Thymus (tissue), 11 donors: Measurements from ENCODE around the gene DNASE2B. TPM values are rescaled to one million over a fixed set of nuclear protein-coding genes. Genes with fewer than 3 reads are reported as not detected.

ENCODE experiments used
- DNase-seq, 9 donors: peaks; one replicate each; pipeline ENCODE4 v3.0.0-alpha.2; 2013; ENCODE audit warnings: low spot score in 9 of 9, low read depth in 6 of 9, missing footprints in 1 of 9
- H3K27ac ChIP-seq, 2 donors: one replicate each; pipeline ENCODE4 v1.5.1; 2013; ENCODE audit warnings: control low read depth in 1 of 2, low read depth in 1 of 2, low read length in 1 of 2, mild to moderate bottlenecking in 1 of 2, moderate library complexity in 1 of 2
- H3K27me3 ChIP-seq, 2 donors: one replicate each; pipeline ENCODE4 v1.5.1; 2013; ENCODE audit warnings: low read length in 1 of 2; ENCODE audit not compliant: control insufficient read depth in 2 of 2, insufficient read depth in 1 of 2
- H3K36me3 ChIP-seq, 2 donors: one replicate each; pipeline ENCODE4 v1.5.1; 2013; ENCODE audit warnings: low read length in 1 of 2, mild to moderate bottlenecking in 1 of 2, moderate library complexity in 1 of 2; ENCODE audit not compliant: control insufficient read depth in 2 of 2, insufficient read depth in 2 of 2
- H3K4me1 ChIP-seq, 2 donors: one replicate each; pipeline ENCODE4 v1.5.1; 2013; ENCODE audit warnings: low read length in 2 of 2; ENCODE audit not compliant: control insufficient read depth in 2 of 2, insufficient read depth in 2 of 2
- H3K4me3 ChIP-seq, 2 donors: one replicate each; pipeline ENCODE4 v1.5.1; 2013; ENCODE audit warnings: low read length in 2 of 2, control low read depth in 1 of 2, mild to moderate bottlenecking in 1 of 2
- H3K9me3 ChIP-seq, 2 donors: one replicate each; pipeline ENCODE4 v1.5.1; 2013; ENCODE audit warnings: low read length in 1 of 2, mild to moderate bottlenecking in 1 of 2; ENCODE audit not compliant: control insufficient read depth in 2 of 2, insufficient read depth in 1 of 2
- WGBS: extraction: QIAGEN DNeasy Blood & Tissue Kit; methylation state at CpG from one replicate; pipeline ENCODE4 v1.1.7; 2013; 5-methylcytosine and 5-hydroxymethylcytosine counted together
- polyA plus RNA-seq: library from polyadenylated mRNA; stranded (reverse); fragments of 200-250 nt; gene quantifications from one replicate; pipeline ENCODE4 v1.2.3, GENCODE V29; 2013
- total RNA-seq: library from RNA; stranded (reverse); fragments of 120-200 nt; gene quantifications from one replicate; pipeline ENCODE4 v1.2.4, GENCODE V29; 2013
- donor health status: healthy.

The DNASE2B gene
- total and polyA plus RNA-seq, 2 donors, result 0.21 TPM; not detected in 1

- H3K27me3 ChIP-seq, result no peaks in the 10 kb centered on the region
- H3K27ac ChIP-seq, result no peak overlapping the region
- no peaks in the 10 kb centered on the region for H3K36me3 ChIP-seq
- no peak overlapping the region for H3K4me3 ChIP-seq
- WGBS, result 96% methylated on average over 3 of the region's 3 CpGs
- H3K9me3 ChIP-seq, result no peaks in the 10 kb centered on the region
- H3K4me1 ChIP-seq, result no peaks in the 10 kb centered on the region
- no peak for DNase-seq
Observed at GRCh38 chr1:84382127-84382526, 16.2 kb upstream of the DNASE2B start.

- WGBS, result 97% methylated on average over 1 of the region's 1 CpG
- Histone ChIP-seq H3K36me3 (no peaks in the 10 kb centered on the region), H3K9me3 (no peaks in the 10 kb centered on the region), H3K27ac (no peak overlapping the region), H3K4me3 (no peak overlapping the region), H3K27me3 (no peaks in the 10 kb centered on the region), H3K4me1 (no peaks in the 10 kb centered on the region)
- no peak for DNase-seq
Observed at GRCh38 chr1:84385347-84385746, 12.9 kb upstream of the DNASE2B start.

GRCh38 chr1:84386716-84387479, 11.4 kb upstream of the DNASE2B start:
- WGBS, result 97% methylated on average over 5 of the region's 5 CpGs
- Histone ChIP-seq H3K9me3 (no peaks in the 10 kb centered on the region), H3K27ac (no peak overlapping the region), H3K27me3 (no peaks in the 10 kb centered on the region), H3K4me3 (no peak overlapping the region), H3K36me3 (no peaks in the 10 kb centered on the region), H3K4me1 (no peaks in the 10 kb centered on the region)
- no peak for DNase-seq

- H3K4me3 ChIP-seq, result no peak overlapping the region
- H3K27me3 ChIP-seq, result no peaks in the 10 kb centered on the region
- no peak overlapping the region for H3K27ac ChIP-seq
- no peaks in the 10 kb centered on the region for H3K36me3 ChIP-seq
- H3K4me1 ChIP-seq, result no peaks in the 10 kb centered on the region
- DNase-seq, result no peak
- WGBS, result 80% methylated on average over 8 of the region's 8 CpGs
- H3K9me3 ChIP-seq, result no peaks in the 10 kb centered on the region
Observed at GRCh38 chr1:84387480-84388163, 10.7 kb upstream of the DNASE2B start.

GRCh38 chr1:84390226-84390625, 8.1 kb upstream of the DNASE2B start:
- H3K4me3 ChIP-seq, result no peak overlapping the region
- DNase-seq, result no peak
- no peaks in the 10 kb centered on the region for H3K36me3 ChIP-seq
- H3K9me3 ChIP-seq, result no peaks in the 10 kb centered on the region
- no peaks in the 10 kb centered on the region for H3K4me1 ChIP-seq
- no peak overlapping the region for H3K27ac ChIP-seq
- no peaks in the 10 kb centered on the region for H3K27me3 ChIP-seq

GRCh38 chr1:84401156-84401555, 2.9 kb downstream of the DNASE2B start:
- no peak for DNase-seq
- no peaks in the 10 kb centered on the region for H3K4me1 ChIP-seq
- H3K4me3 ChIP-seq, result no peak overlapping the region
- no peaks in the 10 kb centered on the region for H3K9me3 ChIP-seq
- H3K27me3 ChIP-seq, result no peaks in the 10 kb centered on the region
- WGBS, result 65% methylated on average over 3 of the region's 3 CpGs
- H3K27ac ChIP-seq, result no peak overlapping the region
- H3K36me3 ChIP-seq, result no peaks in the 10 kb centered on the region

GRCh38 chr1:84402060-84402459, 3.8 kb downstream of the DNASE2B start:
- no peaks in the 10 kb centered on the region for H3K9me3 ChIP-seq
- no peaks in the 10 kb centered on the region for H3K27me3 ChIP-seq
- H3K27ac ChIP-seq, result no peak overlapping the region
- no peak overlapping the region for H3K4me3 ChIP-seq
- no peaks in the 10 kb centered on the region for H3K36me3 ChIP-seq
- no peaks in the 10 kb centered on the region for H3K4me1 ChIP-seq
- no peak for DNase-seq

- H3K9me3 ChIP-seq, result no peaks in the 10 kb centered on the region
- no peak for DNase-seq
- no peaks in the 10 kb centered on the region for H3K36me3 ChIP-seq
- H3K4me3 ChIP-seq, result no peak overlapping the region
- no peaks in the 10 kb centered on the region for H3K27me3 ChIP-seq
- no peak overlapping the region for H3K27ac ChIP-seq
- H3K4me1 ChIP-seq, result no peaks in the 10 kb centered on the region
Observed at GRCh38 chr1:84402501-84402900, 4.2 kb downstream of the DNASE2B start.

GRCh38 chr1:84403347-84403746, 5.1 kb downstream of the DNASE2B start:
- H3K27me3 ChIP-seq, result no peaks in the 10 kb centered on the region
- WGBS, result 92% methylated on average over 2 of the region's 2 CpGs
- no peaks in the 10 kb centered on the region for H3K9me3 ChIP-seq
- no peak overlapping the region for H3K4me3 ChIP-seq
- H3K36me3 ChIP-seq, result no peaks in the 10 kb centered on the region
- DNase-seq, result no peak
- H3K4me1 ChIP-seq, result no peaks in the 10 kb centered on the region
- H3K27ac ChIP-seq, result no peak overlapping the region
